COLO829 (cell line): ENCODE measurements around the gene SLC26A11.
"Not testable (repeated sequence)": the region's sequence is repeated elsewhere in the genome, so short reads cannot be mapped to it uniquely, and the experiment has no call there.

Experiments
- DNase-seq: peaks from one replicate; pipeline ENCODE4 v3.0.0; 2012; ENCODE audit warnings: low spot score

The SLC26A11 gene

DNA sequence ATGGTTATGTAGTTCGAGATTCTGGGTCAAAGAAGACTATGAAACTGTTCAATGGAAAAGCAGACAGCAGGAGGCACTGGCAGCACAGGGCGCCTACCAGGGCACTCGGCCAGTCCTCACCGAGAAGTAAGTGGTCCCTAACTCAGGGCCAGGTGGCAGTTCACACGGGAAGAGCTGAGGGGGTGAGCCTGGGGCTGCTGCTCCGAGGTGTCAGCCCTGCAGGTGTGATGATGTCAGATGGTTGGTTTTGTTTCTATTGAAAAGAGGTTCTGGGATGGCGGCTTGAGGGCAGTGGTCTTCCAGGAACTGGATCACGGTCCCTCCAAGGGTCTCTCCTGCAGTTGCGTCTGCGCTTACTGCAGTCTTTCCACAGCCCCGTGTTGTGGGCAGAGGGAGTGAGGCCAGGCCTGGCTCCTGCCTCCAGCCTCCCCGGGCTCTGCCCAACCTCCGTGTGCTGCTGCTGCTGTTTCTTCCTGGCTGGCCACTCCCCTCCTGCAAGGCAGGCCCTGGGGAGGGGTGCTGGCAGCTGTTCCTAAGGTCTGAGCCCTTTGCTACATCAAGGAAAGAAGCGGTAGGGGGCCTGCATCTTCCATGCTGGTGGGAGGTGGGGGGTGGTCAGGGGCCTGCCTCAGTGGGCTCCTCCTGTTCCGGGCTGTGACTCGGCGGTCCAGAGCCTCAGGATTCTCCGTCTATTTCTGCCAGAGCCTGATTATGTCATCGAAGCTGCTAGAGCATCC, 63.1 kb downstream of the SLC26A11 start:
- DNase-seq, result no peak

DNA sequence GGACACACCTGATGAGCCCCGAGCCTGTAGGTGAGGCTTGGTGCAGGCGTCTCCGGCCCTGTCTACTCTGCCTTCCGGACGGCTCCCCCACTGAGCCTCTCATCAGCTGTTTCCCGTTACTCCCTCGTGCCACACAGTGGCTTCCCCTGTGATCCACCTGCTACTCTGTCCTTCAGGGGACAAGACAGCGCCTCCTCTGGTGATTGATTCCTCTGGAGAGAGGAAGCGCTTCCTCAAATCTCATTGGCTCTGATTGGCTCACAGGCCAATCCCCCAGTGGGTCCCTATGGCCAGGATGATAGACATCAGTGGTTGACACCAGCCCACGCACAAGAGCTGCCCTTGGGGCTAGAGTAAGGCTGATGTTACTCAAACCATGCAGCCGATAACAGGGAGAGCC, 64.4 kb downstream of the SLC26A11 start:
- no peak for DNase-seq

DNA sequence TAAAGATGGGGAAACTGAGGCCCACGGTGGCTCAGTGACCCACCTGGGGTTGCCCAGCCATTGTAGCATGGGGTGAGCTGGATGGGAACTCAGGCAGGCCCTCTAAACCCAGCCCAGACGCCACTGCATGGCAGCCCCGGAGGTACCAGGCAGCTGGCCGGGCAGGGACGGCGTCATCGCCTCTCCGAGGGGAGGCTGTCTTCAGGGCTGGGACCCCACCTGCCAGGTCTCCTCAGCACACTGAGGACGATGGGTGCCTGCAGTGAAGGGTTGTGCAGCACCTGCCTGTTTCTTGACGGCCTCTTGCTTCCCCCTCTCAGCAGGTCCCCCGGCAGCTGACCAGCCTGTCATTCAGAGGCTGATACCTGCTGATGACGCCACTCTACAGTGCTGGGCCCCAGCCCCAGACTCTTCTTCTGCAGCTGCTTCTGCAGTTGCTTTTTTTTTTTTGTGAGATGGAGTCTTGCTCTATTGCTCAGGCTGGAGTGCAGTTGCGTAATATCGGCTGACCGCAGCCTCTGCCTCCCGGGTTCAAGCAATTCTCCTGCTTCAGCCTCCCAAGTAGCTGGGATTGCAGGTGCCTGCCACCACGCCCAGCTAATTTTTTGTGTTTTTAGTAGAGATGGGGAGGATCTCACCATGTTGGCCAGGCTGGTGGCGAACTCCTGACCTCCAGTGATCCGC, 65.2 kb downstream of the SLC26A11 start:
- no peak for DNase-seq

- no peak for DNase-seq
These were observed 66.4 kb downstream of the SLC26A11 start for GRCh38 chr17:80286638-80286960.

- no peak for DNase-seq
These were observed 66.8 kb downstream of the SLC26A11 start for GRCh38 chr17:80287038-80287437.

DNA sequence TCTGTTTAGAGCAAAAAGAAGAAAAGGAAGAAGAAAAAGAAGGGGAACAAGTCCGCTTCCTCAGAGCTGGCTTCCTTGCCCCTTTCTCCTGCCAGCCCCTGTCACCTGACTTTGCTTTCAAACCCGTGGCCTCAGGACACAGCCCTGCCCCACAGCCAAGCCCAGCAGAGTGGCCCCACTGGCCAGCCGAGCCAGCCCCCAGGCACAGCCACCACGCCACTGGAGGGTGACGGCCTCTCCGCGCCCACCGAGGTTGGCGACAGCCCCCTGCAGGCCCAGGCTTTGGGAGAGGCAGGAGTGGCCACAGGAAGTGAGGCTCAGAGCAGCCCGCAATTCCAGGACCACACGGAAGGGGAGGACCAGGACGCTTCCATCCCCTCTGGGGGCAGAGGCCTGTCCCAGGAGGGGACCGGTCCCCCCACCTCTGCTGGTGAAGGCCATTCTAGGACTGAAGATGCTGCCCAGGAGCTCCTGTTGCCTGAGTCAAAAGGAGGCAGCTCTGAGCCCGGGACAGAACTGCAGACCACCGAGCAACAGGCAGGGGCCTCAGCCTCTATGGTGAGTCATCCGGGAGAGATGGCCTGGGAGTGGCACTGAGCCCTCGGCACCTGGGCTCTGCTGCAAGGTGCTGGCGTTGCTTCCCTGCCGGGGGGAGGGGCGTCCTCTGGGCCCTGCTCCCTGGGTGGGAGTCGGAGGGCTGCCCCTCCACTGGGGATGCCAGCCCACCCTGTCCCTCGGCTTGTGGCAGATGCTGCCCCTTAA, 67.8 kb downstream of the SLC26A11 start:
- DNase-seq, result no peak

GRCh38 chr17:80289616-80290015, 69.4 kb downstream of the SLC26A11 start:
- no peak for DNase-seq

DNA sequence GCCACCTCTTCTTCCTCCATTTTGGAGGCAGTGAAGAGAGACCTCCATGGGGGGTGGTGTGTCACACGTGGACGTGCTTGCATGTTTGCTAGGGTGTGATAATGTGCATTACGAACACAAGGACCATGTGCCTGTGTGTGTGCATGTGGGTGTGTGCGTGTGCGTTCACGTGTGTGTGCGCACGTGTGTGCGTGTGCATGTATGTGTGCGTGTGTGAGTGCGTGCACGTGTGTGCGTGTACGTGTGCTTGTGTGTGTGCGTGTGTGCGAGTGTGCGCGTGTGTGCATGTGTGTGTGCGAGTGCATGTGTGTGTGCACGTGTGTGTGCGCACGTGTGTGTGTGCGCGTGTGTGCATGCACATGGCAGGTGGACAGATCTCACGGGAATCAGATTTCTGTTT, 69.9 kb downstream of the SLC26A11 start:
- DNase-seq, result no peak

- DNase-seq, result no peak
These were observed 71.0 kb downstream of the SLC26A11 start for GRCh38 chr17:80291260-80291659.

- DNase-seq, result no peak
These were observed 71.7 kb downstream of the SLC26A11 start for GRCh38 chr17:80291691-80292487.

GRCh38 chr17:80292521-80292971, 72.3 kb downstream of the SLC26A11 start:
- no peak for DNase-seq

GRCh38 chr17:80294210-80294609, 74.0 kb downstream of the SLC26A11 start:
- DNase-seq, result no peak

- no peak for DNase-seq
These were observed 74.4 kb downstream of the SLC26A11 start for GRCh38 chr17:80294653-80295052.

DNA sequence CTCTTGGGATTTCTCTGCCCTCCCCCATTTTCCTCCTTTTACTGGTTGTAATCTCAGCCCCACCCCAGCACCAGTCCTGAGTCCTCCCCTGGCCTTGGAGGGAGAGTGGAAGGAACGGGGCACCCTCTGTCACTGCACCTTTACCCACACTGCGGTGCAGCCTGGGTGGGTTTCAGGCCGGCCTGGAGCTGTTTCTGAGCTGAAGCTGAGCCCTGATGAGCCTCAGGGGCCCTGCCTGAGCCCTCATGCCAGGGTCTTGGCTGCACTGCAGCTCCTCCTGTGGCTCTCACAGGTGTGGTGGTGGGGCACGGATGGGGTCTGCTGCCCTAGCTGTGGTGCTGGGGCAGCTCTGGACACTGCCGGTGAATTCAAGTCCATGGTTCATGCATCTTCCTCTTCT, 74.9 kb downstream of the SLC26A11 start:
- DNase-seq, result no peak

DNA sequence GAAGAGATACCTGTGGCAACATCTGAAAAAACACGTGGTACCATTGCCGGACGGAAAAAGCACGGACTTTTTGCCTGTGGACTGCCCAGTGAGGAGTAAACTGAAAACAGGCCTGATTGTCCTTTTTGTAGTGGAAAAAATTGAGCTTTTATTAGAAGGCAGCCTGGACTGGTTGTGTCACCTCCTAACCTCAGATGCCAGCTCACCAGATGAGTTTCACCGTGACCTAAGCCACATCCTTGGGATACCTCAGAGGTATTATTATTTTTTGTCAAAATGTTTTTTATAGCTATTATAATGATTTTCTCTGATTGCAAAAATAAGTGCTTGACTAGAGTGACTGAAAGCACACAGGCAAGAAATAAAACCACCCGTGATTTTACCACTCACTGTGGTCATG, 75.3 kb downstream of the SLC26A11 start:
- no peak for DNase-seq

DNA sequence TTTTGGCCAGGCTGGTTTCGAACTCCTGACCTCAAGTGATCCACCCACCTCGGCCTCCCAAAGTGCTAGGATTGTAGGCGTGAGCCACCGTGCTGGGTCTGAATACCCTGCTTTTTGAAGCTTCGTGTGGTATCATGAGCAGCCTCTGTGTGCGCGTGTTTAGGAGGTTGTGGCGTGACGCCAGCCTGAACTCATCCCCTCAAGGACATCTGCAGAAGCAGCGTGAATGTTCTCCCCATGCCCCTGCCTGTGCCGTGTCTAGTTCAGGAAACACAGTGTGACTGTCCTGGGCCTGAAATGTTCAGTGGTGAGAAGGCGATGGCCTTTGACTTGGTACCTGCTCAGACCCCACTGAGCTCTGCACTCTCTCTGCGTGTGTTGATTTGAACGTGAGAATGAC, 76.0 kb downstream of the SLC26A11 start:
- no peak for DNase-seq

- DNase-seq, result no peak
These were observed 77.9 kb downstream of the SLC26A11 start for GRCh38 chr17:80297996-80298560.

GRCh38 chr17:80299350-80300100, 79.3 kb downstream of the SLC26A11 start:
- DNase-seq, result not testable (repeated sequence)

- DNase-seq, result not testable (repeated sequence)
These were observed 80.5 kb downstream of the SLC26A11 start for GRCh38 chr17:80300756-80301155.
